PC-9 (cell line): ENCODE results near the gene NETO1. TPM values are rescaled to one million over a fixed set of nuclear protein-coding genes. Genes with fewer than 3 reads are reported as not detected.

Source experiments
- BruUV-seq: library from RNA; stranded (reverse); fragments of 400-500 nt; replicated peaks from 2 replicates; lab custom pipeline; 2021; lab: Mats Ljungman, UMichigan
- CTCF ChIA-PET: fragments of 300-600 bp; sonication (Branson Sonifier 250); formaldehyde crosslinking; loops from one replicate; lab custom pipeline; 2022; ENCODE audit warnings: antibody characterized with exemption; lab: Charles Lee
- POLR2A ChIA-PET: fragments of 300-600 bp; sonication (Branson Sonifier 250); formaldehyde crosslinking; loops from one replicate; lab custom pipeline; 2022; ENCODE audit warnings: antibody characterized with exemption; ENCODE audit not compliant: unreplicated experiment; lab: Charles Lee
- DNase-seq, 2 experiments: peaks; one replicate each; pipeline versions ENCODE4 v3.0.0 to v3.0.0-alpha.2; 2015 to 2022; ENCODE audit warnings: mixed read lengths in 1 of 2
- H2AFZ ChIP-seq: fragments of 200-600 bp; sonication (generic); 2 replicates; pipeline ENCODE4 v1.8.1; 2017; ENCODE audit warnings: antibody characterized with exemption
- H3F3A ChIP-seq: fragments of 200-600 bp; sonication (generic); 2 replicates; pipeline ENCODE4 v1.8.1; 2017; ENCODE audit warnings: antibody characterized with exemption, mild to moderate bottlenecking, low read depth; ENCODE audit not compliant: insufficient read depth
- H3K27ac ChIP-seq: fragments of 200-600 bp; sonication (generic); 2 replicates; pipeline ENCODE4 v1.6.1; 2016; ENCODE audit warnings: mixed run types
- H3K27me3 ChIP-seq: fragments of 200-600 bp; sonication (generic); 2 replicates; pipeline ENCODE4 v1.6.1; 2016; ENCODE audit warnings: low read depth, mixed run types; ENCODE audit not compliant: insufficient read depth
- H3K36me3 ChIP-seq: fragments of 200-600 bp; sonication (generic); 2 replicates; pipeline ENCODE4 v1.6.1; 2016; ENCODE audit warnings: low read depth, mixed run types
- H3K4me1 ChIP-seq: fragments of 200-600 bp; sonication (generic); replicated peaks from 2 replicates; pipeline ENCODE4 v1.6.1; 2016; ENCODE audit warnings: mixed run types; ENCODE audit not compliant: insufficient read depth
- H3K4me2 ChIP-seq: fragments of 200-600 bp; sonication (generic); 2 replicates; pipeline ENCODE4 v1.6.1; 2017; ENCODE audit warnings: mixed run types
- H3K4me3 ChIP-seq: fragments of 200-600 bp; sonication (generic); 2 replicates; pipeline ENCODE4 v1.6.1; 2016; ENCODE audit warnings: mixed run types
- H3K79me2 ChIP-seq: fragments of 200-600 bp; sonication (generic); 2 replicates; pipeline ENCODE4 v1.6.1; 2017; ENCODE audit warnings: low read depth, mixed run types
- H3K9me2 ChIP-seq: fragments of 200-600 bp; sonication (generic); 2 replicates; pipeline ENCODE4 v1.8.1; 2017; ENCODE audit warnings: mild to moderate bottlenecking; ENCODE audit not compliant: insufficient read depth
- H3K9me3 ChIP-seq: fragments of 200-600 bp; sonication (generic); 2 replicates; pipeline ENCODE4 v1.8.1; 2016; ENCODE audit warnings: low read depth; ENCODE audit not compliant: insufficient read depth
- H4K20me1 ChIP-seq: fragments of 200-600 bp; sonication (generic); 2 replicates; pipeline ENCODE4 v1.8.1; 2017; ENCODE audit not compliant: insufficient read depth
- EZH2 ChIP-seq: fragments of 200-600 bp; sonication (generic); IDR thresholded peaks from 2 replicates; pipeline ENCODE4 v1.8.0; 2017; ENCODE audit warnings: antibody characterized with exemption, low read depth
- intact Hi-C: fragments of 100-400 bp; cut with micrococcal nuclease; formaldehyde crosslinking; loops from one replicate; pipeline ENCODE4 v1.10.0; 2022; ENCODE audit not compliant: unreplicated experiment
- total RNA-seq: library from RNA; stranded (reverse); gene quantifications from 2 replicates; pipeline ENCODE4 v1.2.3, GENCODE V29; 2021
- TF ChIP-seq, protein P1 (sequence below): fragments of 200-600 bp; sonication (generic); conservative IDR thresholded peaks from 2 replicates; pipeline ENCODE4 v1.6.1; 2017; ENCODE audit warnings: mixed run types, antibody characterized with exemption, mild to moderate bottlenecking, moderate library complexity

Gene NETO1
- total RNA-seq, 1 experiment from 2014 or later, result not detected

DNA sequence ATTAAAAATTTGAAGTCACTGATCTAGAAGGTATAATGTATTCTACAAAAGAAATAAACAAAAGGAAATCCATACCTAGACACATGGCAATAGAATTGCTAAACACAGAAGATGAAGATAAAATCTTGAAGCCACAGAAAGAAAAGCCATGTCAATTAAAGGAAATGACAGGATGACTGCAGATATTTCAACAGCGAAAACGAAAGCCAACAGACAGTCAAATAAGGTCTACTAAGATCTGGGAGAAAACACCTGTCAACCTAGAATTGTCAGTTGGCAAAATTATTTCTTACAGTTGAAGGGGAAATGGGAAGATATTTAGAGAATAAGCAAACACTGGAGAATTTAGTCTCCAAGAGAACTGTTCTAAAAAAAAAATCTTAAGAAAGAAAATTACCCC lies 39.2 kb downstream of the NETO1 start:
- POLR2A ChIA-PET, result no interaction called here
- no TSS peak for BruUV-seq
- Histone ChIP-seq H2AFZ (no peak overlapping the region), H3K27ac (no peak overlapping the region), H3K9me2 (no peaks in the 10 kb centered on the region), H3K9me3 (no peaks in the 10 kb centered on the region), H3K27me3 (no peaks in the 10 kb centered on the region), H3F3A (no peaks in the 10 kb centered on the region), H3K36me3 (no peaks in the 10 kb centered on the region), H3K79me2 (no peaks in the 10 kb centered on the region), H3K4me3 (no peak overlapping the region), H4K20me1 (no peaks in the 10 kb centered on the region), H3K4me1 (no peaks in the 10 kb centered on the region), H3K4me2 (no peak overlapping the region)
- no peak for DNase-seq
- intact Hi-C loops, result no loop called here
- TF ChIP-seq EZH2, result no peak
- TF ChIP-seq, protein P1, sequence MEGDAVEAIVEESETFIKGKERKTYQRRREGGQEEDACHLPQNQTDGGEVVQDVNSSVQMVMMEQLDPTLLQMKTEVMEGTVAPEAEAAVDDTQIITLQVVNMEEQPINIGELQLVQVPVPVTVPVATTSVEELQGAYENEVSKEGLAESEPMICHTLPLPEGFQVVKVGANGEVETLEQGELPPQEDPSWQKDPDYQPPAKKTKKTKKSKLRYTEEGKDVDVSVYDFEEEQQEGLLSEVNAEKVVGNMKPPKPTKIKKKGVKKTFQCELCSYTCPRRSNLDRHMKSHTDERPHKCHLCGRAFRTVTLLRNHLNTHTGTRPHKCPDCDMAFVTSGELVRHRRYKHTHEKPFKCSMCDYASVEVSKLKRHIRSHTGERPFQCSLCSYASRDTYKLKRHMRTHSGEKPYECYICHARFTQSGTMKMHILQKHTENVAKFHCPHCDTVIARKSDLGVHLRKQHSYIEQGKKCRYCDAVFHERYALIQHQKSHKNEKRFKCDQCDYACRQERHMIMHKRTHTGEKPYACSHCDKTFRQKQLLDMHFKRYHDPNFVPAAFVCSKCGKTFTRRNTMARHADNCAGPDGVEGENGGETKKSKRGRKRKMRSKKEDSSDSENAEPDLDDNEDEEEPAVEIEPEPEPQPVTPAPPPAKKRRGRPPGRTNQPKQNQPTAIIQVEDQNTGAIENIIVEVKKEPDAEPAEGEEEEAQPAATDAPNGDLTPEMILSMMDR, result no peak
- CTCF ChIA-PET, result no interaction called here

DNA sequence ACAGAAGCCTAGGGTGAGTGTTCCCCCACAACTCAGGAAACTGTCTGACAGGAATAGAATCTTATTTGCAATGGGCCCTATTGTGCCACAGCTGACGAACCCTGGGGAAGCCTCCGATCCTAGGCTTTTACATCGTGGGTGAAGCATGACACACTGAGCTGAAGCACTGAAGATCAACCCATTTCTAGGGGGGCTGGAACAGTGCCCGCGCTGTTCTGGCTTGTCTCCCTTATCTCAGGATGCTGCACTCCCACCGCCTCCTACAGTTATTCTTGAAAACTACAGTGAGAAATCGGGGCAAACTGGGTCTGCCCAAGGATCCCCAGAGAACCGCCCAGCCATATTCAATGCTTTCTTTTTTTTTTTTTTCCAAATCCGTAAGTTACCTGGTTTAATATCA lies 41.1 kb downstream of the NETO1 start:
- H3K4me2 ChIP-seq, result no peak overlapping the region
- H3K4me3 ChIP-seq, result no peak overlapping the region
- no TSS peak for BruUV-seq
- no peaks in the 10 kb centered on the region for H4K20me1 ChIP-seq
- no peak overlapping the region for H3K27ac ChIP-seq
- TF ChIP-seq, protein P1, result no peak
- TF ChIP-seq EZH2, result no peak
- H3K36me3 ChIP-seq, result no peaks in the 10 kb centered on the region
- H3F3A ChIP-seq, result no peaks in the 10 kb centered on the region
- DNase-seq, result no peak
- ChIA-PET CTCF (interaction anchor here (0.7 kb wide), 1 partner anchor 1725 kb away, joined by 5 read pairs; no protein-coding TSS in a partner anchor), POLR2A (no interaction called here)
- no peaks in the 10 kb centered on the region for H3K27me3 ChIP-seq
- H3K9me3 ChIP-seq, result no peaks in the 10 kb centered on the region
- intact Hi-C loops, result no loop called here
- no peaks in the 10 kb centered on the region for H3K9me2 ChIP-seq
- H2AFZ ChIP-seq, result no peak overlapping the region
- no peaks in the 10 kb centered on the region for H3K79me2 ChIP-seq
- no peaks in the 10 kb centered on the region for H3K4me1 ChIP-seq

DNA sequence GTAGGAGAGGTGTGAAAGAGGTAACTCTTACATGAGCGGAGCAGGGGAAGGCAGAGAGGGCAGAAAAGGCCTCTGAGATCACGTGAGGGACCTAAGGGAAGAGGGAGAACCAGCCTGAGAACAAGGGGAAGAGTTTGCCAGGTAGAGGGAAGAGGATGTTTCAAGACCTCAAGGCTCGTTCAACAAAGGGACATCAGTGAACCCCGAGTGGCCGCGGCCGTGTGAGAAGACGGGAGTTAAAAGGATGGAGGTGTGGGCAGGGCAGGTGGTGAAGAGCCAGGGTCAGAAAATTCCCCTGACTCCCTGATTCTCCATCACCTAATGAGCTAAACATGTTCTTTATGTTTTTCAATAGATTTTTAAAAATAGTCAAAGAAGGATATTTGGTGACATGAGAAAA lies 44.4 kb downstream of the NETO1 start:
- H4K20me1 ChIP-seq, result no peaks in the 10 kb centered on the region
- no peak overlapping the region for H2AFZ ChIP-seq
- no peak overlapping the region for H3K4me2 ChIP-seq
- no peak for DNase-seq
- H3K4me1 ChIP-seq, result no peaks in the 10 kb centered on the region
- CTCF ChIA-PET, result no interaction called here
- no TSS peak for BruUV-seq
- no peaks in the 10 kb centered on the region for H3K9me2 ChIP-seq
- no peaks in the 10 kb centered on the region for H3F3A ChIP-seq
- no peak for TF ChIP-seq EZH2
- TF ChIP-seq, protein P1, result no peak
- intact Hi-C loops, result no loop called here
- no peak overlapping the region for H3K4me3 ChIP-seq
- no peaks in the 10 kb centered on the region for H3K36me3 ChIP-seq
- no peaks in the 10 kb centered on the region for H3K79me2 ChIP-seq
- H3K9me3 ChIP-seq, result no peaks in the 10 kb centered on the region
- POLR2A ChIA-PET, result interaction anchor here (0.7 kb wide), 1 partner anchor 283 kb away, joined by 3 read pairs; no protein-coding TSS in a partner anchor
- H3K27me3 ChIP-seq, result no peaks in the 10 kb centered on the region
- no peak overlapping the region for H3K27ac ChIP-seq
